Breast epithelium (tissue), 3 donors: ENCODE results near the gene GNG7.

Experiments used
- CTCF ChIP-seq, 3 donors: fragments of 450-650 bp; IDR thresholded peaks; one replicate each; pipeline ENCODE4 v1.5.1; 2016 to 2017; ENCODE audit warnings: antibody characterized with exemption in 3 of 3, mild to moderate bottlenecking in 3 of 3, moderate library complexity in 3 of 3
- POLR2A ChIP-seq: fragments of 450-650 bp; IDR thresholded peaks from one replicate; pipeline ENCODE4 v1.6.1; 2016; ENCODE audit warnings: antibody characterized with exemption, mild to moderate bottlenecking, moderate library complexity
- POLR2AphosphoS5 ChIP-seq, 3 donors: sonication (generic); formaldehyde crosslinking; IDR thresholded peaks; one replicate each; pipeline ENCODE4 v1.6.1; 2017; ENCODE audit warnings: antibody characterized with exemption in 3 of 3

GRCh38 chr19:2543463-2544442, 158.7 kb downstream of the GNG7 start:
- TF ChIP-seq CTCF (IDR thresholded peaks at IDR 0.05) (peak in 1 of 3 donors; percentile 26), POLR2AphosphoS5 (IDR thresholded peaks at IDR 0.05) (peak; percentile 90 to 95 (median 94)), POLR2A (no peak)
